Measurements from ENCODE around the gene SLC17A1. TPM values are rescaled to one million over a fixed set of nuclear protein-coding genes. Genes with fewer than 3 reads are reported as not detected.

SLC17A1 gene
- total RNA-seq, 1 donor from 2014 or later: not detected

DNA sequence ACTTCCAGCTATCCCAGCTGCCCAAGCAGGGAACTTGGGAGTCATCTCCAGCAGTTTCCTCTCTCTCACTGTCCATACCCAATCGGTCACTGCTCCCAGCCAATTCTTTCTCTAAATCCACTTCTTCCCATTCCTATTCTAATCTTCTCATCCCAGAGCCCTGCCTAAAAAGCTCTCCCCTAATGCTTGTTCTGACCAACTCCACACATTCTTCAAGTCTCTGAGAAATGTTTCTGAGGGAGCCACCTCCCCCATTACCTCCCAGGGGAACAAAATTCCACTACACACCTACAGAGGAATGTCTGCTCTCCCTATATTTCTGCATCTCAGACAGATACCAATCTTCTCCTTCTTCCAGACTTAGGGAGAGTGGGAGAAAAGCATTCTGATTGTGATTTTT lies 63.3 kb downstream of the SLC17A1 start:
- H3K4me3 Mint-ChIP-seq (ENCODE audit: unreplicated experiment): no peak overlapping the region
- no peak overlapping the region for H3K27ac Mint-ChIP-seq (ENCODE audit: unreplicated experiment)

DNA sequence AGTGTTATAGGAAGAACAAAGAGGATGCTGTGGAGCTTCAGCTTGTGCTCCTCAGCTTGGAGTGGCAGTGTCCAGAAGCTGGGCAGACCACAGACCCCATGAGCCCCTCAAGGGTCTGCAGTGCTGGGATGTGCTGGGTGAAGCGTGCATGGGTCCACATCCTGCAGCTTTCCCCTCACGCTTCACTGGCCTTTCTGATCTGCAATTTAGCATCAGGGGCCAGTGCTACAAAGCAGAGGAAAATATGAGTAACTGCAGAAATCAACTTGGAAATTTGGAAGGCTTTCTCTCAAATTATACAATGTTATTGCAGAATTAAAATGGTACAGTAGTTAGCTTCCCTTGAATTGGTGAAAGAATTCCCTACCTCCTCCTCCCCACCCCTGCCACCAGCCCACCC lies 67.2 kb downstream of the SLC17A1 start:
- Mint-ChIP-seq H3K36me3 (ENCODE audit: low read depth) (no peaks in the 10 kb centered on the region), H3K4me3 (ENCODE audit: unreplicated experiment) (no peak overlapping the region)
- TF ChIP-seq, protein P1, sequence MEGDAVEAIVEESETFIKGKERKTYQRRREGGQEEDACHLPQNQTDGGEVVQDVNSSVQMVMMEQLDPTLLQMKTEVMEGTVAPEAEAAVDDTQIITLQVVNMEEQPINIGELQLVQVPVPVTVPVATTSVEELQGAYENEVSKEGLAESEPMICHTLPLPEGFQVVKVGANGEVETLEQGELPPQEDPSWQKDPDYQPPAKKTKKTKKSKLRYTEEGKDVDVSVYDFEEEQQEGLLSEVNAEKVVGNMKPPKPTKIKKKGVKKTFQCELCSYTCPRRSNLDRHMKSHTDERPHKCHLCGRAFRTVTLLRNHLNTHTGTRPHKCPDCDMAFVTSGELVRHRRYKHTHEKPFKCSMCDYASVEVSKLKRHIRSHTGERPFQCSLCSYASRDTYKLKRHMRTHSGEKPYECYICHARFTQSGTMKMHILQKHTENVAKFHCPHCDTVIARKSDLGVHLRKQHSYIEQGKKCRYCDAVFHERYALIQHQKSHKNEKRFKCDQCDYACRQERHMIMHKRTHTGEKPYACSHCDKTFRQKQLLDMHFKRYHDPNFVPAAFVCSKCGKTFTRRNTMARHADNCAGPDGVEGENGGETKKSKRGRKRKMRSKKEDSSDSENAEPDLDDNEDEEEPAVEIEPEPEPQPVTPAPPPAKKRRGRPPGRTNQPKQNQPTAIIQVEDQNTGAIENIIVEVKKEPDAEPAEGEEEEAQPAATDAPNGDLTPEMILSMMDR (IDR thresholded peaks at IDR 0.05): no peak

More for the DNA sequence above, 63.3 kb downstream of the SLC17A1 start:
- no peaks in the 10 kb centered on the region for H3K9me3 Mint-ChIP-seq (ENCODE audit: low read depth)
- TF ChIP-seq, protein P1 (IDR thresholded peaks at IDR 0.05): no peak
- H3K4me1 Mint-ChIP-seq (ENCODE audit: low read depth): peaks cover 6% of the 10 kb centered on the region
- peaks cover 10% of the 10 kb centered on the region for H3K27me3 Mint-ChIP-seq (ENCODE audit: low read depth)
- no peak for DNase-seq (ENCODE audit: low spot score)
- H3K36me3 Mint-ChIP-seq (ENCODE audit: low read depth): no peaks in the 10 kb centered on the region

DNA sequence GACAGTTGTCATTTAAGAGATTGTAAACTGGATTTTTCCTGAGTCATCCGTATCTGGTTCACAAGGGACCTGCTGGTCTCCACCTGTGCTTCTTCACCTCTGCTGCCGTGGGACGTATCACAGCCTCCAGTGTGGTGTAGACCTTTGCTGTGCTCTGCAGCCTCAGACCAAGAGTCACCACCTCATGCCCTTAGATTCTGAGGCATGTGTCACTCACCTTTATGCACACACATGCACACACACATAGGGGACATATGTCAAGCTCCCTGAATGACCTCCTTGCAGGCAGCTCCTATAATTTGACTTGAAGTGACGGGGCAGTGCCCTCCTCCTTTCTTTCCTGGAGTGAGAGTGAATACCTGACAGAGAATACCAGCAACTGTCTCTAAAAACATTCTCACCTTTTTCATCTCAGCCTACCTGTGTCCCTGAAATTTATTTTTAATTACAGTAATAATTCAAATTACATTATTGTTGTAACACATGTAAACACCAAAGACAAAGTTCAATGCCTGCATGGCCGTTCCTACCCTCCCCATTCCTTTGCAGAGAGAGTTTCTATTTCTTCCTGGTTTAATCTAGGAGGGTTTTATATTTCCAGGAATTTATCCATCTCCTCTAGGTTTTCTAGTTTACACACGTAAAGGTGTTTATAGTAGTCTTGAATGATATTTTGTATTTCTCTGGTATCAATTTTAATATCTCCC lies 73.8 kb downstream of the SLC17A1 start:
- peaks cover 40% of the 10 kb centered on the region for H3K27me3 Mint-ChIP-seq (ENCODE audit: low read depth)
- H3K27ac Mint-ChIP-seq (ENCODE audit: unreplicated experiment): no peak overlapping the region
- no peak for DNase-seq (ENCODE audit: low spot score)
- H3K36me3 Mint-ChIP-seq (ENCODE audit: low read depth): peaks cover 2% of the 10 kb centered on the region
- H3K4me3 Mint-ChIP-seq (ENCODE audit: unreplicated experiment): no peak overlapping the region
- H3K9me3 Mint-ChIP-seq (ENCODE audit: low read depth): no peaks in the 10 kb centered on the region
- no peaks in the 10 kb centered on the region for H3K4me1 Mint-ChIP-seq (ENCODE audit: low read depth)
- TF ChIP-seq, protein P1 (IDR thresholded peaks at IDR 0.05): no peak

More for the DNA sequence above, 67.2 kb downstream of the SLC17A1 start:
- DNase-seq (ENCODE audit: low spot score): no peak
- H3K27ac Mint-ChIP-seq (ENCODE audit: unreplicated experiment): no peak overlapping the region
- peaks cover 17% of the 10 kb centered on the region for H3K27me3 Mint-ChIP-seq (ENCODE audit: low read depth)
- no peaks in the 10 kb centered on the region for H3K9me3 Mint-ChIP-seq (ENCODE audit: low read depth)
- H3K4me1 Mint-ChIP-seq (ENCODE audit: low read depth): peaks cover 6% of the 10 kb centered on the region

DNA sequence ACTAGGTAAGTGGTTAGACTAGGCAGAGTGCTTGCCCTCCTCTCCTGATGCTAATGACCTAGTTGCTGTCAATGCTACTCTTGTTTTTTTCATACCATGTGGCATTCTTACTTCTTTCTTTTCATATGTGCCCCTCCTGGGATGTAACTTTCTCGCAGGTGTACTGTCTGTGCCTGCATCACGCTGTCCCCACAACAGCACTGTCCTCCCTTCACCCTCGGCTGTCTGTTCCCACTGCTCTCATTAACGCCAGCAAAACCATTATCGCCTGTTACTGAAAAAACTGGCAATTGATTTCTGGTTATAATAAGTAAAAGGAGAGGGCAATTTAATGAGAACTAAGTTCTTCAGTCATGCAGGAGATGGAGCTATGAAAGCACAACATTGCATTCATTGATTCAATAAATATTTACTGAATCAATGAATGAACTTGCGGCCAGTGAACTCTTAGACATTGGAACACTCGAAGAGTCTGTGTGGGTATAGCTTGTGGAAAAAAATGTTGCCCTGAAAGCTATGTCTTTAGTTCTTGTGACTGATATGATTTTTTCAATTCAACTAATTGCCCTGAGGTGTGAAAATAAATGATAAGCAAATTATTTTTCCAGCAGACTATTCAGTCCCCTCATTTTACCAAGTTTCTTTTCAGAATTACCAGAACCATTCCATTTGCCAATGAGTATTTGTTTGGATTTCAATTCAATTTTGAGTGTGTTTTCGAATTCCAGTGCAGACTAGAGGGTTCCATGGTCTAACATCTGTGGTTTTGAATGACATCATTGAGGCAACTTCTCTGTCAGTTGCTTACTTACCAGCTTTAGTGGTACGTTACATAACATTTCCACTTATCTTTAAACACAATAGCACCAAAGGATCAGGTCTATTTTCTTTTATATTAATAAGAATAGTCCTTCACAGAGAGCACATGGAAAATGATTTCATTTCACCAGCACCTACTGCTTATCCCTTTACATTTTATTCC lies 75.2 kb downstream of the SLC17A1 start:
- H3K4me3 Mint-ChIP-seq (ENCODE audit: unreplicated experiment): no peak overlapping the region
- no peaks in the 10 kb centered on the region for H3K4me1 Mint-ChIP-seq (ENCODE audit: low read depth)
- TF ChIP-seq, protein P1 (IDR thresholded peaks at IDR 0.05): no peak
- no peak for DNase-seq (ENCODE audit: low spot score)
- no peak overlapping the region for H3K27ac Mint-ChIP-seq (ENCODE audit: unreplicated experiment)
- H3K27me3 Mint-ChIP-seq (ENCODE audit: low read depth): peaks cover 40% of the 10 kb centered on the region
- peaks cover 2% of the 10 kb centered on the region for H3K36me3 Mint-ChIP-seq (ENCODE audit: low read depth)
- no peaks in the 10 kb centered on the region for H3K9me3 Mint-ChIP-seq (ENCODE audit: low read depth)

DNA sequence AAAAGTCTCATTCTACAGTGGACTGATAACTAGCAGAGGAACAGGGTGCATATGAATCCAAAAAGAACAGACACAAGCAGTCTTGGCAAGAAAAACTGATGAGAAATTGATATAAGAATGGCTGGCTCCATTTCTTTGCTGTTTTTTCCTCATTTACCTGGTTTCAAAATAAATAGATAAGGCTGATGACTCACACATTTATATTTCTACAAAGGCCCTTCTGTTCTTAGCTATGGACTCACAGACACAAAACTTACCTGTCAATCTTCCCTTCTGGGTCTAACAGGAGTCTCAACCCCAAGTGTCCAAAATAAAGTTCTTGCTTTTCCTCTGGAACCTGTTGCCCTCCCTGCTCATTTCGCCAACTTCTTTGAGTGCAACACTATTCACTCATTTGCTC lies 76.4 kb downstream of the SLC17A1 start:
- Mint-ChIP-seq H3K27ac (ENCODE audit: unreplicated experiment) (no peak overlapping the region), H3K4me1 (ENCODE audit: low read depth) (no peaks in the 10 kb centered on the region), H3K27me3 (ENCODE audit: low read depth) (peaks cover 37% of the 10 kb centered on the region), H3K36me3 (ENCODE audit: low read depth) (peaks cover 2% of the 10 kb centered on the region), H3K4me3 (ENCODE audit: unreplicated experiment) (no peak overlapping the region), H3K9me3 (ENCODE audit: low read depth) (no peaks in the 10 kb centered on the region)
- no peak for DNase-seq (ENCODE audit: low spot score)
- TF ChIP-seq, protein P1 (IDR thresholded peaks at IDR 0.05): no peak

Measured in chondrocyte (in vitro differentiated cells).